GM04503 (cell line): ENCODE measurements around the gene RPE.

Experiments used
- DNase-seq: peaks from one replicate; pipeline ENCODE4 v3.0.0-alpha.2; 2012; ENCODE audit warnings: low read depth

Gene RPE

DNA sequence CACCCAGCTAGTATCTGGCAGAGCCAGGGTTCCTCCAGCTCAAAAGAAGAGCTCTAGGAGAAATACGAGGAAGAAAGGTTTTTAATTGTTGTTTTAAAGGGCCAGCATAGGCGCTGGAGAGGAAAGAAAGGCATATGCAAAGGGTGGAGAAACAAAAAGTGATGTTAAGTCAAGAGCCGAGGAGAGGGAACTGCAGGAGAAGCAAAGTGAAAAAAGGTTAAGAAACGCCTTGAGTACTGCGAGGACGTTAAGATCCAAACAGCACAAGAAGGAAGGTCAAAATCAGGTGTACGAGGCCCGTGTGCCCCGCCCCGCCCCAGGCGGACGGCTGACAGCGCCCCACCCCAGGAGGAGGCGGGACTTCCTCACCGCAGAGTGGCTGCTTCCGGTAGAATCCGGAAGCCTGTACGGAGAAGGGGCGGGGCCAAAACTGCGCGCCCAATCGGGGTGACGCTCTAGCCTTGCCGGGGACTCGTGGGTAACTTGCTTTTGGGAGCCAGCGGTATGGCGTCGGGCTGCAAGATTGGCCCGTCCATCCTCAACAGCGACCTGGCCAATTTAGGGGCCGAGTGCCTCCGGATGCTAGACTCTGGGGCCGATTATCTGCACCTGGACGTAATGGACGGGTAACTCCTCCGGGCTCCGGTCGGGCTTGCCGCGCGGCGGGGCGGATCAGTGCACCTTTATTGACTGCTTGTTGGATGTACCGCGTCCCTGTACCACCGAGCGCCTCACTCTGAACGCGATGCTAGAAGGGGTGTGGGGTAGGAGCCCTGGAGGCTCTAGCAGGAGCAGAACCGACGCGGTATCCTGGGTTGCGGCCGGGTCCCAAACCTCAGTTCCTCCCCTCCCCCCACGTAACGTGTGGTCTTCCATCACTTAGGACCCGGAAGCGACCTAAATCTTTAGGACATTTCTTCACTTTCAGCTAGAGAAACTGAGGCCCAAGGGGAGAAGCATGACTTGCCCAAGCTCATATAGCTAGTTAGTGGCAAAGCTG lies at the start of gene RPE:
Gene RPE, plus strand, starts transcription at position 481 of the 1,000 bp plus-strand sequence. Its CDS starts 24 bp downstream, at position 505.
- DNase-seq: peak; percentile 57

DNA sequence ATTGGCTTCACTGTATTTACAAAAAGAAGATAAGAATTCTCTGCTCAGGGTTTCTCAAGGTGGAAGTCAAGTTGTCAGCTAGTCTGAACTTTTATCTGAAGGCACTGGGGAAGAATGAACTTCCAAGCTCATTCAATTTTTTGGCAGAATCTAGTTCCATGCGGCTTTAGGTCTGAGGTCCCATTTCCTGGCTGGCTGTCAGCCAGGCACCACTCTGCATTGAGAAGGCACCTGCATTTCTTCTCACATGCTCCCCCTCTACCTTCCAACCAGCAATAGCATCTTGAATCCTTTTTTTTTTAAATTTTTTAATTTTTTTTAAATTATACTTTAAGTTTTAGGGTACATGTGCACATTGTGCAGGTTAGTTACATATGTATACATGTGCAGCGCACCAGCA lies 46.2 kb upstream of the RPE start:
- DNase-seq: no peak

GRCh38 chr2:209958016-209958415 lies 44.4 kb upstream of the RPE start:
- DNase-seq: no peak

DNA sequence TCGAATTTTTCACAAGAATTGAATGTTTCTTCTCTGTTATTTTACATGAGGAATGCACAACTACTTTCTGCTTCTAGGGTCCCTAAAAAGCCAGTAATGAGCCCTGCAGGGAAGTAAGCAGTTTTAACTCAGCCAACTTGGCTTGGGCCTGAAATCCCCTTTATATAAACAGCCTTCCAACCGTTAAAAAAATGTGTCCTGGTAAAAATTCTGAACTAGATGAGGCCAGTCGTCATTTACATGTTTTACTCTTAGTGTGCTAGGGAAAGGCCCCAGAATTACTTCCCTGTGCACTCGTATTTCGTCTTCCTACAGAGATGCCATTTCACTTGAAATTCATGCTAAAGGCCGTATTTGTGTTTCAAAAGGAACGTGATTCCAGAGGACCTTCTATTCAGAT lies 42.4 kb upstream of the RPE start:
- no peak for DNase-seq

DNA sequence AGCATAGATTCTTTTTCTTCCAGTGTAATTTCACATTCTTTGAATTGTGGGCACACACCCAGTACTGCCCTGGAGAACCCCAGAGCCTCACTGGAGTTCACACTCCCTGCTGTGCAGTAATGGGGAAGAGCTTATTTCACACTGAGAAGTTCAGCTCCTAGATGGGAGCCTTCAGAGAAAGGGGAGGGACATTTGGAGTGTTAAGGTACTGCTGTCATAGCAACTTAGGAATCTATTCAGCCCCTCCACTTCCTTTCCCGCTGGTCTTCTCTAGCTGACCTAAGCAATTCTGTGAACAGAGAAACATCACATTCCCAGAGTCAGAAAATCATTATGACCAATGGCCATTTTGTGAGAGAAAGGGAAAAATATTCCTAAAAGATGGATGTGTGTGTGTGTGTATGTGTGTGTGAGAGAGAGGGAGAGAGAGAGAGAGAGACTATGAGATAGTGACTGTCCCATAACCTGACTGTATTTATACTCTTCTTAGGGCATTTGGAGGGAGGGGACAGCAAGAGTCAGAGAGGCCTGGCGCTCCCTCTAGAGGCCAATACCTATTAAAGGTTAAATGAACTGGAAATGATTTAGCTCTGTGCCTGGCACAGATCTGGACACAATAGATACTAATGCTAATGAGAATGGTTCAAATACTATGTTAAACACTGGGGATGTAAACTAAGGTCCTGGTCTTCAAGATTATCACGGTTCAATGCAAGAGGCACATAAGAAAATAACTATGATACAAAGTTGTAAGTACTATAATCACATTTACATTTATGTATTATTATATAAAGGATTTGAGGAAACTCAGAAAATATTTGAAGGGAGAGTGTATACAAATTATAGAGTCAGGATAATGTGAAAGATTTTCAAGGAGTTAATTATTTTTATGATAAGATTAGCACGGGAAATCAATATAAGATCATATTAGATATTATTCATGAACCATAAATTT lies 41.5 kb upstream of the RPE start:
- no peak for DNase-seq

- DNase-seq: no peak
These were observed 36.7 kb upstream of the RPE start for GRCh38 chr2:209965723-209966122.

DNA sequence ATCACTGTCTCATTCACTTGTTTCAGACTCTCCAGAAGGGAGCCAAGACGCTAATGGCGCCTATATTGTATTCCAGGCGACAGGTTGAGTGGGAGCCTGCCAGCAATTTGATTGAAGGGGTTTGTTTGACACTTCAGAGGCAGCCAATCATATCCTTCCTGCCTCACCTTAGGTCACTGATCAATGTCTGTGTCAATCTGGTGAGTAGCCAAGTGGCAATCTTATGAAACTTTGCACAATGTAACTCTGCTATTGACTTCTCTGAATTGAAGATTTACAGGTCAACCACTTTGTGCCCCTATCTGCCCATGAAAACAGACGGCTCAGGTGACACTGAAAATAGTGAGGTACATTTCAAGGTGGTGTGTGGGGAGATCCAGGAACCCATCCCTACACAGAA lies 32.7 kb upstream of the RPE start:
- DNase-seq: no peak

- DNase-seq: no peak
These were observed 32.2 kb upstream of the RPE start for GRCh38 chr2:209970271-209970670.

DNA sequence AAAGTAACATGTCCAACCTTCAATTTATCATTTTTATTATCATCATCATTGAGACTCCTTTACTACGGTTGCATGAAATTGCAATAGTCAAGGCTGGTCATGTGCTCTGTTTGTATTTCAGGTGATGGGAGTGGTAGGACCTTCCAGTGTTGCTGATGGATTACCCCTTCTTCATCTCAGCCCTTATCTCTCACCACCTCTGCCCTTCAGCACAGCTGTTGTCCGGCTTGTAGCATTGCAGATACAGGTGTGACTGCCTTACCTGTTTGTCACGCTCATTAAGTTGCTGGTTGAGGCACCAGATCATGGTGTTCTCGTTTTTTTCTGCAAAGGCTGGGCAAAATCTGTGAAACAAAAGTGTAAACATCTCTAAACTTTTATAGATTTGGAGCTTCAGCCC lies 31.7 kb upstream of the RPE start:
- no peak for DNase-seq

DNA sequence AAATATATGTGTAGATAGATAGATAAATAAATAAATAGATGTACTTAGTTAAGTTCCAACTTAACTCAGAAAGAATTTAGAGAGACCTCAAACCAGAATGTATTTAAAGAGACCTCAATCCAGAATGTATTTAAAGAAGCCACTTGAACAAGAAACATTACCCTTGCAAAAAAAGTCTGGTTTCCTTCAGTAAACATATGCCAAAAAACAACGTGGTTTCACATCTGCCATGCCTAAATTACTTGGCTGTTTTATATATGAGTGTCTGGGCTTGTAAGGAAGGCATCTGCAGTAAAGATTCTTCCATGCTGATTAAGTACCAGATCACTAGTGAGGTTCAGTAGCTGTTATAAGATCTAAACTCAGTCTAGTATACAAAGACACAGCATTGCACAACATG lies 29.1 kb upstream of the RPE start:
- no peak for DNase-seq

GRCh38 chr2:209974576-209974975 lies 27.9 kb upstream of the RPE start:
- DNase-seq: no peak

DNA sequence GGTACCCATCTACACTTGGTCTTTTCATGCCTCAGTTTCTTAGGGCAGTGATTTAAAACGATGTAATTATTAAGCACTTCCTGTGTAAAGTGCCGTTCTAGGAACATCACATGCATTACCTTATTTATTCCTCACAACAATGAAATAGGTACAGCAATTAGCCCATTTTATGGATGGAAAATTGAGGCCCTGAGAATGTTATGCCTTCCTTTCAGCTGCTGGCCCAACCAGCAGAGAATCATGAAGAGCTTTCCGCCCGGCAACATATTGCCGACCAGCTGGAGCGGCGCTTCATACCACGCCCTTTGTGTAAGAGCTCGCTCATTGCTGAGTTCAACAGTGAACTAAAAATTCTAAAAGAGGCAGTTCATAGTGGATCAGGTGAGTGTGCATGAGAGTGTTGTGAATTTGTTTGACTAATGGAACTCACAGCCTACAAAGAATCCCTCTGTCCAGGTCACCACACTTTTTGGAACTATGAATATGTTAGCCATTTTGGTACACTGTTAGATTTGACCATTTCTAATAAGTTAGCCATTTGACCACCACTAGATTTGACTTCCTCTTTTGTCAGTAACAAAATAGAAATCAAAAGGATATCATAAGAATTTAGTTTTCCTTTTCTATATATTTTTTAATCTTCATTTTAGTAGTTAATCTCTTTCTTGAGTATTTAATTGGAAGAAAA lies 25.6 kb upstream of the RPE start:
- no peak for DNase-seq

GRCh38 chr2:209977386-209978239 lies 24.8 kb upstream of the RPE start:
- no peak for DNase-seq

- no peak for DNase-seq
These were observed 18.1 kb upstream of the RPE start for GRCh38 chr2:209984291-209984690.

GRCh38 chr2:209985874-209986273 lies 16.6 kb upstream of the RPE start:
- DNase-seq: no peak

DNA sequence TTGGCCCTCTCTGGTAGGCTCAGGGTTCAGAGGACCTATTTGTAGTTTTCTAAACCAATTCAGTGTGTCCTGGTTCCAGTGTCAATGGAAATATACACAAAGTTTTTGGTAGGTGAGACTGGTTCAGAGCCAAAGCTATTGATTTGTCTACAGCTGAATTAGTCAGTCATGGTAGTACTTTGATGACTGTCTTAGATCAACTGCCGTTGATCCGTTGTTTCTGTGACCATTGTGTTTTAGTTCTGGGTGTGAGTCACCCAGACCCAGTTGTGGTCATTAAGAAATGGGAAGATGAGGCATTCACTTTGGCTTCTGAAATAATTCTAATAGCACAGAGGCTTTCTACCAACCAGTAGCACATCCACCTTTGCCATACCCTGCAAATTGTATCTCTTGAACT lies 16.0 kb upstream of the RPE start:
- no peak for DNase-seq

DNA sequence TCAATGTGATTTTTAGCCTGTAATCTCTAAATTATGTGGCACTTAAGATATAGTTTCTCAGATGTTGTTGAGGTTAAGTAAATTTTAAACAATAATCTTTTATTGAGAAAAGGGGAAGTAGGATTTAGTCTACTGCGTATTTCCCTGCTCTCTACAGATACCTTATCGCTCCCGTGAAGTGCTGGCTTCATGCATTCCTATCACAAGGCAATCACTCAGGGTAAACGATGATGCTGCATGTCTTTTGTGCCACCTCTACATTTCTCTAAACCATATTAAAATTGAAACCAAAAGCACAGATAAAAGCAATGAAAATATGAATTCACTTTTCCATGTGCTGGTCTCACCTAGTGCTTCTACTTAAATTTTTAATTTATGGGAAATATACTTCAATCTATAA lies 14.4 kb upstream of the RPE start:
- DNase-seq: no peak

- DNase-seq: no peak
These were observed 11.6 kb upstream of the RPE start for GRCh38 chr2:209990838-209991237.

DNA sequence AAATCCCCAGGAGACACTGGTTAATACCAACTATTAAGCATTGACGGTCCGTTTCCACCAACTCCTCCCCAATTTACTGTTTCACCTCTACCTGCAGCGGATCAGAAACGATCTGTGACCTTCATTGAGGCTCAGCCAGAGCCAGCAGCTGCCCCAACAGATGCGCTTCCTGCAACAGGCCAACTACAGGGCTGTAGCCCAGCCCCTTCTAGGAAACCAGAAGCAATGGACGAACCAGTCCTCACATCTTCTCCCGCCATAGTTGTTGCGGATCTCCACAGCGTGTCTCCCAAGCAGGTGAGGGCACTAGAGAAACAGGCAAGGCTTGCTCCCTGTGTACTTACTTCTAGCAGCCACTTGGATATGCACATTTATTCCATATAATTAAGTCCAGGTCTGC lies 8.5 kb upstream of the RPE start:
- DNase-seq: no peak

DNA sequence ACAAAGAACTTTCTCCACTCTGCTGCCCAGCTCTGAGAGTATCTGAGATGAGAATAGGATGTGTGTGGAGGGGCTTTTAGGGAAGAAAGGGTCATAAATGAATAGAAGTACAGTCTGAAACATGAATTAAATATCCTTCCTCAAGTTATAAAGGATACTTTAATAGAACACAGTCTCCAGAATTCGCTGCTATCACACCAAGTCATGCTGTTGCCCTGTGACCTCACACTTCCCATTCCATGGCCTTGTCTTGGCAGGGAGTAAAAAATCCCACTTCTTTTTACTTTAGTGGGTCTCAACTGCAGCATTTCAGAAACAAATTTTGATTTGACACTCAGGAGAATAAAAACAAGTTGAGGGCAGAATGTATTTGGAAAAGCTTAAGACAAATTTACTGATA lies 3.8 kb upstream of the RPE start:
- DNase-seq: no peak
